ENCODE results near the gene TMEM198.
A peak's percentile ranks its signal among the peaks of the same experiment; 100 is the strongest.

Gene TMEM198

DNA sequence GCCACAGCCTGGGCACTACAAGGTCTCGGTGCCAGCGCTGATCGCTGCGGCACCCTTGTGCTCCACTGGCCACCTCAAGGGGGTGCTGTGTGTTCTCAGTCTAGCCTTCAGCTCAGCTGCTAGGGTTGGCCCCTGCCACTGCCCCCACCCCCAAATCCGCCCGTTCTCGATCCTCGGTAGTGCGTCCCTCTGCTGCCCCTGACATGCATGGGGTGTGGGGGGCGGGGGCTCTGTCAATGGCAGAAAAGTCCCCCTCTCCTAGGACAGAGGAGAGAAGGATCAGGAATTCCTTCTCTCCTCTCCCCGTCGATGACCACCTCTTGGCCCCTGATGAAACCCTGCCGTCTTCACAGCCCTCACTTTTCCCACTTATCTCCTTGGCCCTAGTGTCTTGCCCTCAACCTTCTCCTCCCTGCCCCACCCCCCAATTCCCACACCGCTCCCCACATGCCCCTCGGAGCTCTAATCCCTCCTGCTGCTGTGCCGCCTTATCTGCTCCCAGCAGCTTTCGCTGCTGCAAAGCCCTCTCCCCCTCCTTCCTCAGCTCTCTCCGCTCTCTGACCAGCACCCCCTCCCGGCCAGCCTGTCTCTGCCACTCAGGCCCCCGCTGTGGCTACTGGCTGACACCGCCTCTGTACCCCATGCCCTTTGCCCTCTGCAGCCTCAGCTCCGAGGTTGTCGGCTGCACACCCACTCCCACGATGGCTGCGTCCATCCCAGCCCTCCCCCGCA, 33.9 kb upstream of the TMEM198 start:
- DNase-seq (ENCODE audit: low read depth): peak; percentile 54

DNA sequence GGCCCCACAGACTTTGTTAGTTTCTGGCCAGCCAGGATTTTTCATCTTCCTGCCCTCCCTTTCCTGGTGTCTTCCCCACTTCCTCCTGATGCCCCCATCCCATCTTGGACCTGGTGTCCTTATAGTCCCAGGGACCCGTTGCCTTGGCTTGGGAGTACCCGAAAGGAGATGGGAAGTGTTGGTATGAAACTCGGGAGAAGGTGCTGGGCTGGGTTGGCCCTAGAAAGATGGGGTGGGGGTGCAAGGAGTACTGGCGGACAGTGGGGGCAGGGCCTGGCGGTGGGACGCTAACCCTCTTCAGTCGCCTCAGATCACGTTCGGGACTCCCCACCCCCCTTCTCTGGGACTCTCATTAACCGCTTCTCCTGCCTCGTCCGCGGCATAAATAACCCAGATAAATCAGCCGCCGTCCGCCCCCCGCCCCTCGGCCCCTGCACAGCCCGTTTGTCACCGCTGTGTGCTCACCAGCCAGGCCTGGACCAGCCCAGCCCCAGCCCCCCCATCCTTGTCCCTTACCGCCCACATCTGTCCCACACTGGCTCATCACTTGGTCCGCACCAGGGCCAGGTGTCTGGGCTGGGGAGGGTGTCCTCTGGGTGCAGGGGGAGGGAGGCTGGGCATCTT, 33.2 kb upstream of the TMEM198 start:
- no peak for DNase-seq (ENCODE audit: low read depth)

DNA sequence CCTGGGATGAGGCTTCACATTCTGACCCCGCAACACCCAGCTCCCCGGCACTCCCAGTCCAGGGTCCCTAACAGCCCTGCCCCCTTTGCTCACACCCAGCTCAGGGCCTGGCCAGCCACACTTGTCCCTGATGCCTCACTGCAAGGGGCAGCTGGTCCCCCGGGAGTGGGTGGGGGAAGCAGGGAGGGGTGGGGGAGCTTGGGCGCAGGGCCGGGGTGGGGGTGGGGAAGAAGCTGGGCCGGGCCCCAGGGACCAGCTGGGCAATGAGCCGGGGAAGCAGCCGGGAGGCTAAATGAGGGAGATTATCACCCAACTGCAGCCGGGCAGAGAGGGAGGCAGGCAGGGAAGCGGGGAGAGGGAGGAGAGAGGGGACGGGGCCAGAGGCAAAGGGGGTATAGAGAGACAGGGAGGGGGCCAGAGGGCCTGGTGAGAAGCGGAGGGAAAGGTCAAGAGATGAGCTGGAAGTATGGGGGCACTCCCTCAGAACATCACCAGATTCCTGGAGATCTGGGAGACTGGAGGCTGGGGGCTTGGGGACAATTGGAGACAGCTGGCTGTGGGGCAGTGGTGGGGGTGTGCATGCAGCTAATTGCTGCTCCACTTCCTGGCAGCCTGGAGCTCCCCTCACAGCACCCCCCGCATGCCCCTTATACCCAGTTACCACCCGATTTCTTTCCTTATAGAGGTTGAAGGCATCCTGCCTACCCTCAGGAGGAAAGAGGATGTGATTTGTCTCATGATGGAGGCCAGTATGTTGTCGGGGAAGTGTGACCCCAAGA, 32.1 kb upstream of the TMEM198 start:
- no peak for DNase-seq (ENCODE audit: low read depth)

DNA sequence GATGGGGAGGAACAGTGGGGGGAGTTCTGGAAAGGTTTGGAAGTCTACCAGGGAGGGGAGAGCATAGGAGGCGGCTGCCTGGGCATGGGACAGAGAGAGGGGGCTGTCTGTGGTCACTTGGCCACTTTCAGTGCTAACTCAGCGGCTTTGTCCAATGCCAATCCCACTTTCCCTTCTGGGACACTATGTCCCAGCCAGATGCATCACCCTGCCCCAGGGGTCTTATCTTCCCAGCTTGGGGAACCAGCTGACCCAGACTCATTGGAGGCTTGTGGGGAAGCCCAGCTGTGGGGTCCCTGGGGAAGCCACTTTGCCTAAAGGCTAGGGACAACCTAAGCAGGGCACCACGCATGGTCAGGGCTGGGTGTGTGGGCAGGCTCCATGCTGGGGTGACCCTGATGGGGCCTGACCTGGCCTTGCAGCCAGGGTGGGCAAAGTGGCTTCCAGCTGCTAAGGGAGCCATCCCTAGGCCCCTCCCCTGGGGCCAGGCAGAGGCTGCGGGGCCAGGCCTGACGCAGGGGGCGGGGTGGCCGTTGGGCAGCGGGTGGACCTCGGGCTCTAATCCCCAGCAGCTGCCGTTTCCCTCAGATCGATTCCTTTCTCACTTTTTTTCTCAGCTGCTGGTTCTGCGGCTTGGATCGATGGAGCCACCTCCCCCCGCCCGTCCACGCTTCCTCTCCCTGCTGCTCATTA, 31.2 kb upstream of the TMEM198 start:
- DNase-seq (ENCODE audit: low read depth): no peak

DNA sequence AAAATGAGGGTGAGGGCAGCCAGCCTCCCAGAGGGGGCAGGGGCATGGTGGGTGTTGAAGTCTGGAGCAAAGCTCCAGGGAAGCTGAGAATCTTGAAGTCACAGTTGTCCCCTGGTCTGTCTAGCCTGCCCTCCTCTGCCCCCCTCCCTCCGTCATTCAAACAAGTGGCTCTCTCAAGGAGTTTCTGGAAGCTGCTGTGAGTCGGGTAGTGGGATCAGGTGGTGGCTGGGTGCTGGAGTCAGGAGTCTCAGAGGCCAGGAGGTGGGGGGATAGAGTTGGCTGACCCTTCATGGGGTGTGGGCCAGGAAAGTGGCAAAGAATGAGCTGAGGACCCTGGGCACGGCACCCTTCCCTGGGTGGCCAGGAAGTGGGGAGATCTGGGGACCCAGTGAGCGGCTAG, 30.0 kb upstream of the TMEM198 start:
- DNase-seq (ENCODE audit: low read depth): no peak

DNA sequence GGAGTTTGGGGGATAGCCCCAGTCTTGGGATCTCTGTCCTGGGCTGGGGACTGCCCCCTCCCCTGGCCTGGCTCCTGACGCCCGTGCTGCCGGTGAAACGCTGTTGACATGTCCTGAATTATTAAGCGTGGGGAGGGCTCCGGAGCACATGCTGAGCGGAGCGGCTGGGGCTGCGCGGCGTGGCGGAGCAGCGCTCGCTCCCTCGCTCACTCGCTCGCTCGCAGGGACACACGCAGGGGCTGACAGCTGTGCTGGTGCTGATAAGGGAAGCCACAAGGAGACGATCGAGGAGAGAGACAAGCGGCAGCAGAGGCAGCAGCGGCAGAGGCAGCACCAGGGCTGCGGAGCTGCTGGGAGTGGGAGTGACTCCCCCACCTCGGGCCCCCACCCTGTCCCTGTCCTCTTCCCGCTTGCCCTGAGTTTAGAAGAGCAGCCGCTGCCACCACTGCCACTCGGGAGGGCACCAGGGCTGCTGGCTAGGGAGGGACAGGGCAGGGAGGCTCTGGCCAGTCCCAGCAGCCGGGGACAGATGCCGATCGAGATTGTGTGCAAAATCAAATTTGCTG, 29.5 kb upstream of the TMEM198 start, which contains the start of gene ASIC4:
TSS of gene ASIC4 (plus strand) at position 287 of the 566 bp plus-strand sequence. CDS start at position 530, 243 bp downstream.
- DNase-seq (ENCODE audit: low read depth): peak; percentile 38

DNA sequence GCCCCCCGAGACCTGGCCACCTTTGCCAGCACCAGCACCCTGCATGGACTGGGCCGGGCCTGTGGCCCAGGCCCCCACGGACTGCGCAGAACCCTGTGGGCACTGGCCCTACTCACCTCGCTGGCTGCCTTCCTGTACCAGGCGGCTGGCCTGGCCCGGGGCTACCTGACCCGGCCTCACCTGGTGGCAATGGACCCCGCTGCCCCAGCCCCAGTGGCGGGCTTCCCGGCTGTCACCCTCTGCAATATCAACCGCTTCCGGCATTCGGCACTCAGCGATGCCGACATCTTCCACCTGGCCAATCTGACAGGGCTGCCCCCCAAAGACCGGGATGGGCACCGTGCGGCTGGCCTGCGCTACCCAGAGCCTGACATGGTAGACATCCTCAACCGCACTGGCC, 29.0 kb upstream of the TMEM198 start:
- DNase-seq (ENCODE audit: low read depth): no peak

DNA sequence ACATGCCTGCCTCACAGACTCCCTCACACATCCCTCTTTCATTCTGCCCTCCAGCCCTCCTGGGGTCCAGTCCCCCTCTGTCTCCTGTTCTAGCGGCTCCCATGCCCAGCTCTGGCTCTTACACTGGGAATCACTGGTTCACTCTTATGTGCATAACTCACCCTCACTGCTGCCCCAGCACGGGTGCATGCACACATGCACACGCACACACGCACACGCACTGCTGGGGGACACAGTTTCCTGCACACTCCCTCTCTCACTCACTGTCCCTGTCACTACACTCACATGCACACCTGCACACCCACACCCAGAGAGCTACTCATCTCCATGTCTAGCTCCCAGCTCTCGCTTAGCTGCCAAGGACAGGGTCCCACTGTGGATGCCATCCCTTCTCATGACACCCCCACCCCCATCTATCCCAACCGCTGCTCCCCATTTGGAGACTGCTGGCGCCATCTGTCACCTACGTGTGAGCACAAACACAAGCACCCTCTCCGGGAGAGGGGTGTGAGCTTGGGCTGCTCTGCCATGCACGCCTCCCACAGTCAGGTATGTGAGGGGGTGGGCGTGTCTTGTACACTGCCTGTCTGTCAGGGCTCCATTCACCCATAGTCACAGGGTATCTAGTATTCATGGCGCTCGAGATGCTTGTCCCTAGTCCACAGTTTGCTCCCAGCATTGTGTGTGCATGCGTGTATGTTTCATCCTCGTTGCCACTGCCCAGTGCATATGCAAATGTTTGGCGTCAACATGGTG, 27.8 kb upstream of the TMEM198 start:
- DNase-seq (ENCODE audit: low read depth): no peak

DNA sequence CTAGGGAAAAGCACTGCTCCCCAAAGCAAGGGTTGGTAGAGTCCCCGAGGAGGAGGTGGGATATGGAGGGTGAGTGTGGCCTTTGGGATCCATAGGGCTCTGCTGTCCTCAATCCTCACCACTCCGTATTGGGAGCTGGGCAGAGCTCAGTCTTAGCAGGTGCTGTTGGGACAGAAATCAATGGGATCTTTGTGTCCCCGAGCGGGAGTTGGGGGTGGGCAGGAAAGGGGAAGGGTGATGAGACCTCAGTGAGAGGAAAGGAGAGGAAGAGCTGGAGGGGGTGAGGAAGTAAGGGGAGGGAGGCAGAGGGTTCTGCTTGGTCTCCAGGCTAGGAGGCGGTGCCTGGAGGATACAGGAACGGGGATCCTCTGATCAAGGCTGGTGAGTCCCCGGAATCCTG, 26.9 kb upstream of the TMEM198 start:
- no peak for DNase-seq (ENCODE audit: low read depth)

DNA sequence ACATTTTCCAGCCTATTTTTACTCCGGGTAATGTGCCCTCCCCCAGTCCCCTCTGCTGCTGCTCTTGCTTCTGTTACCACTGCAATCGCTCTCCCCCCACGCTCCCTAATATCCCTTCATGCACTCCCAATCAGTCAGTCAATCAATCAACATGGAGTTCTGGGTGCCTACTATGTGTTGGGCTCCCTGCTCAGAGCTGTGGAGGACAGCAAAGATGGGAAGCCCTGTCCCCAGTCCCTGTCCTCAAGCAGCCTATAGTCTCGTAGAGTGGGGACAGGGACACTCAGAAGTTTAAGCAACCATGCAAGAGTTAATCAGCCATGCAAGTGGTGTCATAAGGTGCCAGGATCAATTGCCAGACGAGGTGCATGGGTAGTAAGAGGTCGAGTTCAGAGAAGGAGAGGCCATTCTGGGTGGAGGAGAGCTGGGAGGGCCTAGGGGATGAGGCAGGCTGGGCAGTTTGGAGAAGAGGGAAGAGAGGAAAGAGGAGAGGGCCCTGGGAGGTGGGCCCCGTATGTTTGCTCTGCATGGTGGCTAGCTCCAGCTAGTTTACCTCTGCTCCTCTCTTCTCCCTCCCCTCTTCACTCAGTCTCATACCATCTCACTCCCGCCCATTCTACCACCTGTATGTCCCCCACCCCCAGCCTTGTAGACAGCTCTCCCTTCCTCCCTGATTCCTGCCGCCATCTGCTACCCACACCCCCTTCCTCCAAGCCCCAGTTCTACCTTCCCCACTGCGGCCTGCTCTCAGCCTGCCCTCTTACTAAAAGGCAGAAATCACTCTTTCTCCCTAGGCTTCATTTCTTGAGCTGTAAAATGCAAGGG, 25.7 kb upstream of the TMEM198 start:
- no peak for DNase-seq (ENCODE audit: low read depth)

DNA sequence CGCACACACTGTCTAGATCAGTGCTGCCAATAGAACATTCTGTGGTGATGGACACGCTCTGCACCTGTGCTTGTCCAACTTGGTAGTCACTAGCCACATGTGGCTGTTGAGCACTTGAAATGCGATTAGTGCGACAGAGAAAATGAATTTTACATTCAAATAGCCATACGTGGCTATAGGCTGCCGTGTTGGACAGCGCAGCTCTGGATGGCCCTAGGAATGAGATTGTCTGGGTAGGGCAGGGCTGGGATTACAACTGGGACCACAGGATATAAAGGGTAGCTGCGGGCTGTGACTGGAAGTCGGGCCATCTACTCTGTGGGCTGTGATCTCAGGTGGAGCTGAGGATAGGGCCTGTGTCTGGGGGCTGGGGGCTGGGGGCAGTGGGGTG, 24.3 kb upstream of the TMEM198 start:
- no peak for DNase-seq (ENCODE audit: low read depth)

DNA sequence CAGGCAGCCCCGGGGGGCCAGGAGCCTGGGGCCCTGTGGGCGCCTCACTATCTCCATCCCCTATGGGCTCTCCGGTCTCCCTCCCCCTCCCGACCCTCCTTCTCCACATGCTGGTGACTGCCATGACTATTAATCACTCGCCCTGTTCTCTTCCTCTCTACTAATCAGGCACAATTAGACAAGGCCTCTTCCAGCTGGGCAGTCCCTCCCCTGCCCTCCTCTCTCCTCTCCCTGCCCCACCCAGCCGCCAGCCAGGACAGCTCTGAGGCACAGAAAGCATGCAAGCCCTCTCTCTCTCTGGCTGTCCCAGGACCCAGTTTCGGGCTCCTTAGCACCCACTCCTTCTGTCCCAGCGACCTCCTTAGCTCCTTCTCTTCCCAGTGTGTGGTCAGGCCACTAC, 23.7 kb upstream of the TMEM198 start:
- peak; percentile 56 for DNase-seq (ENCODE audit: low read depth)

DNA sequence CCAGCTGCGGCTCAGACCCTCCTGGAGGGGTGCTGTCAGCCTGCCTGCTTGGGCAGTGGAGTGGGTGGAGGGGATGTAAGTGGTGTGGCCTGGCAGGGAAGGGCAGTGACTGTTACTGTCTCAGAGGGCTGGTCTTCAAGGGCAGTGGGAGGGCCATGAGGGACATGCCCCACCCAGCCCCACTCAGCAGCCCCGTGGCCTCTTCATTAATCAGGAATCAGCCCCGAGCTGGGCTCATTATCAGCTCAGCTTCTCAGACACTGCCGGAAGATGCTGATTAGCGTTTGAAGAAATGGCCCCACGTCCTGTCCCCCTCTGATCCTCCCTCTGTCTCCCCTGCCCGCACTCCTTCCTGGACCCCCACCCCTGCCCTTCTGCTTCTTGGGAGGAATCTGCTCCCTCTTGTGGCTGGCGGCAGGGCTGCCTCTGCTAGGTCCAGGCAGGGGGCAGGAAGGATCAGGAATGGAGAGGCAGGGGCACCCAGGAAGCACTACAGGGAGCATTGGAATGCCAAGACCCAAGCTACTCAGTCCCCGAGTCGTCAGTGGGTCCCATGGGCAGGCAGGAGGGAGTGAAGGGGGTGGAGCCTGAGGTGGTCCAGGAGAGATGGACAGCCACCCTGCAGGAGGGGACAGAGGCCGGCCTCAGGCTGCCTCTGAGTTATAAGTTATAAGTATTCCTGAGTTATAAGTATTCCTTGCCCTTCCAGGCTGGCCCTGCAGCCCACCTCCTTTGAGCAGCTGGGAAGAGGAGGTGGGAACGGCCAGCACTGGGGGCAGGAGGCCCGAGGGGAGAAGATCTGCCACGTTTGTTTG, 22.6 kb upstream of the TMEM198 start:
- DNase-seq (ENCODE audit: low read depth): peak; percentile 75

DNA sequence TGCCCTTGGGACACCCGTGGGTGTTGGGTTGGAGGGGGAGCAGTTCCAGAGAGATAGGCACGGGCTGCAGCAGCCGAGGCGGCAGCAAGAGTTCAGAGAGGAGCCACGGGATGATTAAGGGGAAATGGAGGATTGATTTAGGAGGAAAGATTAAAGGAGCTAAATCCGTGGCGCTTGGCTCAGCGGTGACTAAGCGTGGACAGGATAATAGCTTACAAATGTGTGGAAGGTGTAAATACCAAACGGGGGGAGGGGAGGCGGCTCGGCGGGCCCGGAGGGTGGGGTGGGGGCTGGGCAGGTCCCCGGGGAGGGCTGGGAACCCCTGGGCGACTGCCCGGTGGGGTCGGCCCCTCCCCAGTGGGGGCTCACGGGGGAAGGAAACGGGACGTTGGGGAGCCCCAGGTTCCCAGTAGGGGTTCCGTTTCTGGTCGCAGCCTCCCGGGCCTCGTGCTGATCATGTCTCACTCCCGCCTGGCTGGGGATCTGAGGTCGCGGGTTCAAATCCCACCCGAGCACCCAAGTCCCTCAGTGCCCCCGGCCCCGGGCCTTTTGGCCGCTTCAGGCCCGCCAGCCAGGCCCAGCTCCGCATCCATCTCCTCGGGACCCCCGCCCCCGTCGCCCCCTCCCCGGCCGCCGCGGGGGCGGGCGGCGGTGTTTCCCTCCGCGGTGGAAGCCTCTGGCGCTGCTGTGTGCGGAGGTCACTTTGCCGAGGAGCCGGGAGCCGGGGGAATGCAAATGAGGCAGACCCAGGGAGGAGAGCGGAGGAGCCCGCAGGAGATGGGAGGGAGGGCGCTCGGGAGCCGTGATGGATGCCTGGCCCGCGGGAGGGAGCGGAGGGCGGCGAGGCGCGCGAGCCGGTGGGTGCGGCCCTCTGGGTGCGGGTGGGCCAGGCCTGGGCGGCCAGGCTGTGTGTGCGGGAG, 21.5 kb upstream of the TMEM198 start:
- DNase-seq (ENCODE audit: low read depth): peak; percentile 88

DNA sequence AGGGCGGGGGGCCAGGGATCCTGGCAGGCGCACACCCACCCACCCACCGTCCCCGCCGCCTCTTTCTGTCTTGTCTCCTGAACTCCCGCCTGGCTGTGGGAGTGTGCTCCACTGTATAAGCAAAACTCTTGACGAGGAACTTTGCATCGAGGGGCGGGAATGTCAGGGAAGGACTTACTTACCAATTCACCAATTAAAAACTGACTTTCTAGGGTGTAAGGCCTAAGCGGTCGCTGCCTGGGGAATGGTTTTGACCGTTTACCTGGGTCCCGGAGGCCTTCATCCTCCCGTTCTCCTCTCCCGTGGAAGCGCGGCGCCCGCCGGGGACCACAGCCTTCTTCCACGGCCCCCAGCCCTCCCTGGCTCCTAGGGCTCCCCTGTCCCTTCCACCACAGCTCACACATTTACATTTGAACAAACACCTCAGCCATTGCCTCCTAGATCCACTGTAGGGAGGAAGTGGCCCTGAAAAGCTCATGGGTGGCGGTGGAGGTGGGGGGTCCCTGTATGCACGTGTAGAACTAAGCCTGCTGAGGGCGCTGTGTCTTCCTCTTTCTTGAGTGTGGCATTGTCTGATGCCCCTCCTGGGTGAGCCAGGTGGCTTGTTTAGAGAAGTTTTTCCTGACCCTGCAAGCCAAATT, 20.7 kb upstream of the TMEM198 start:
- DNase-seq (ENCODE audit: low read depth): no peak

DNA sequence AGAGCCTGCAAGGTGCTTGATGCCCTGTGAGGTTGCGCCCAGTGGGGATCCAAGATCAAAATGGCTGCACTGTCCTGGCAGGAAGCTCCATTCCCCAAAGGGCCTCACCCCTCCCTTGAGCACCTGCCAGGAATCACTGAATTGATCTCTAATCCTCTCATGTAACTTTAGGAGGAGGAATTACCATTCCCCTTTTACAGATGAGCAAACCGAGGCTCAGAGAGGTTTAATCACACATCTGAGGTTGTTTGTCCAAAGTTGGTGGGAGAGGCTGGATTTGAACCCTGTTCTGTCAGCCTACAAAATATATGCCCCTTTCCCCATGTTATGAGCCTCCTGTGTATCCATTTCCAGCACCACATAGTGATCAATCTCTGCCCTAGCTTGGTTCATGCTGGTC, 19.0 kb upstream of the TMEM198 start:
- no peak for DNase-seq (ENCODE audit: low read depth)

DNA sequence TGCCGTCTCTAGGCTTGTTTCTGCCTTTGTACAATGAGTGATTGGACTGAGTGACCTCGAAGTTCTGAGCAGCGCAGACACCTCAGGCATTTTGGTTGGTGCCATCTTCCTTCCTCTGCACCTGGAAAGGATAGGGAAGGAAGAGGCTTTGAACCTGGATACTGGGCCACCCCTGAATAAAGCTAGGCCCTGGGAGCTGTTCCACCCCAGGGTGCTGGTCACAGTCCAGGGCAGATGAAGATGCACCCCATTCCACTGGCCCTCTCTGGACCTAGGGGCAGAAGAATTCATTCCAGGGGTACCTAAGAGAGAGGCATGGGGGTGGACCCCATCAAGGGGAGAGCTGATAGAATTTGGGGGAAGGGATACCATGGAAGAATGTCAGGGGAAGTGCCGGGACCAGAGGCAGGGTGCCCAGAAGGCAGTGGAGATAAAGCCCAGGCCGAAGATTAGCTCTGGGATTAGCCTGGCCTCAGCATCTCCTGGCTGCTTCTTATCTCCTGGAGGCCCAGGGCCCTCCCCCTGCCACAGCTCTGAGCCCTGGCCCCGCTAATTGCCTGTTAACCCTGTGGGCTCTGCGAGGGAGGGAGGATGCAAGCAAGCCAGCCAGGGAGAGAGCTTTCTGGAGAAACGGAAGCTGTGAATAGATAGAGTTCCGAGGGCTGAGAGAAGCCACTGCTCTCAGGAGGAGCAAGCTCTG, 18.1 kb upstream of the TMEM198 start:
- no peak for DNase-seq (ENCODE audit: low read depth)
